IMR-90 (cell line): Measurements from ENCODE around the gene GNB1L. TPM values are rescaled to one million over a fixed set of nuclear protein-coding genes. Genes with fewer than 3 reads are reported as not detected.
A peak's percentile ranks its signal among the peaks of the same experiment; 100 is the strongest.

Experiments used
- ATAC-seq: fragments of 200-7000 bp; cut with Tn5 transposase; 2 replicates; pipeline ENCODE4 v1.9.1; 2020; ENCODE audit warnings: low read depth, mild to moderate bottlenecking, moderate library complexity
- BruUV-seq: library from RNA; stranded (reverse); fragments of 400-500 nt; replicated peaks from 2 replicates; lab custom pipeline; 2021; lab: Mats Ljungman, UMichigan
- CTCF ChIA-PET: fragments of 300-600 bp; formaldehyde crosslinking; extraction: SDS; loops from one replicate; lab custom pipeline; 2021; ENCODE audit warnings: antibody characterized with exemption; lab: Yijun Ruan, JAX
- POLR2A ChIA-PET: fragments of 300-600 bp; sonication (Branson Sonifier 250); formaldehyde crosslinking; loops from one replicate; lab custom pipeline; 2022; ENCODE audit warnings: antibody characterized with exemption; ENCODE audit not compliant: unreplicated experiment; lab: Charles Lee
- DNase-seq: peaks from one replicate; pipeline ENCODE4 v3.0.0; 2013
- H2AFZ ChIP-seq: replicated peaks from 2 replicates; pipeline ENCODE3; 2013; ENCODE audit warnings: low read length, mild to moderate bottlenecking; ENCODE audit not compliant: poor library complexity
- H2AK5ac ChIP-seq: 2 replicates; pipeline ENCODE4 v1.6.1; 2013; ENCODE audit warnings: low read depth, low read length, inconsistent platforms
- H2AK9ac ChIP-seq: replicated peaks from 2 replicates; pipeline ENCODE3; 2013; ENCODE audit warnings: mild to moderate bottlenecking, low read depth, low read length, moderate library complexity; ENCODE audit not compliant: poor library complexity
- H2BK120ac ChIP-seq: 2 replicates; pipeline ENCODE4 v1.6.1; 2013; ENCODE audit warnings: low read depth, low read length, inconsistent platforms
- H2BK15ac ChIP-seq: 3 replicates; pipeline ENCODE4 v1.6.1; 2013; ENCODE audit warnings: low read depth, low read length, inconsistent platforms
- H2BK20ac ChIP-seq: 2 replicates; pipeline ENCODE4 v1.6.1; 2013; ENCODE audit warnings: low read depth, mild to moderate bottlenecking, inconsistent platforms, low read length, moderate library complexity
- H2BK5ac ChIP-seq: 2 replicates; pipeline ENCODE4 v1.6.1; 2013; ENCODE audit warnings: mild to moderate bottlenecking, low read depth, low read length, inconsistent platforms; ENCODE audit not compliant: poor library complexity, severe bottlenecking
- H3K14ac ChIP-seq: replicated peaks from 2 replicates; pipeline ENCODE4 v1.6.1; 2013; ENCODE audit warnings: low read depth, low read length, inconsistent platforms
- H3K18ac ChIP-seq: 2 replicates; pipeline ENCODE4 v1.6.1; 2013; ENCODE audit warnings: low read depth, low read length, control low read depth
- H3K23ac ChIP-seq: 2 replicates; pipeline ENCODE4 v1.6.1; 2013; ENCODE audit warnings: low read depth, low read length, inconsistent platforms
- H3K27ac ChIP-seq: 2 replicates; pipeline ENCODE4 v1.5.1; 2013; ENCODE audit warnings: mild to moderate bottlenecking, control low read depth, low read length; ENCODE audit not compliant: insufficient read depth
- H3K27me3 ChIP-seq: 2 replicates; pipeline ENCODE4 v1.6.1; 2013; ENCODE audit warnings: low read length; ENCODE audit not compliant: control insufficient read depth, insufficient read depth
- H3K36me3 ChIP-seq: 2 replicates; pipeline ENCODE4 v1.6.1; 2013; ENCODE audit warnings: low read length, mixed read lengths; ENCODE audit not compliant: control insufficient read depth, insufficient read depth
- H3K4ac ChIP-seq: 2 replicates; pipeline ENCODE4 v1.6.1; 2013; ENCODE audit warnings: low read depth, low read length, inconsistent platforms
- H3K4me1 ChIP-seq: 2 replicates; pipeline ENCODE4 v1.6.1; 2013; ENCODE audit warnings: low read length, mixed read lengths; ENCODE audit not compliant: control insufficient read depth, insufficient read depth
- H3K4me2 ChIP-seq: 2 replicates; pipeline ENCODE4 v1.6.1; 2013; ENCODE audit warnings: low read depth, mild to moderate bottlenecking, control low read depth, low read length, moderate library complexity
- H3K4me3 ChIP-seq: 2 replicates; pipeline ENCODE4 v1.5.1; 2013; ENCODE audit warnings: low read depth, mild to moderate bottlenecking, control low read depth, low read length, moderate library complexity; ENCODE audit not compliant: insufficient read depth
- H3K56ac ChIP-seq: 2 replicates; pipeline ENCODE4 v1.6.1; 2013; ENCODE audit warnings: low read length, inconsistent platforms; ENCODE audit not compliant: insufficient read depth; ENCODE audit errors: extremely low read depth
- H3K79me1 ChIP-seq, 2 experiments: 2 replicates each; pipeline ENCODE4 v1.6.1; 2013; ENCODE audit warnings: low read length in 2 of 2, inconsistent platforms in 1 of 2, low read depth in 1 of 2
- H3K9ac ChIP-seq: 2 replicates; pipeline ENCODE4 v1.6.1; 2013; ENCODE audit warnings: low read depth, low read length, control low read depth
- H3K9me1 ChIP-seq: 2 replicates; pipeline ENCODE4 v1.6.1; 2013; ENCODE audit warnings: low read length, inconsistent platforms; ENCODE audit not compliant: insufficient read depth
- H3K9me3 ChIP-seq: 2 replicates; pipeline ENCODE4 v1.6.1; 2013; ENCODE audit warnings: low read length; ENCODE audit not compliant: control insufficient read depth, insufficient read depth
- H4K20me1 ChIP-seq: 2 replicates; pipeline ENCODE4 v1.6.1; 2013; ENCODE audit warnings: low read length, inconsistent platforms; ENCODE audit not compliant: insufficient read depth
- H4K5ac ChIP-seq: 2 replicates; pipeline ENCODE4 v1.6.1; 2013; ENCODE audit warnings: mild to moderate bottlenecking, low read depth, low read length, control low read depth
- H4K8ac ChIP-seq, 2 experiments: 2 replicates each; pipeline ENCODE4 v1.6.1; 2013; ENCODE audit warnings: low read depth in 2 of 2, low read length in 2 of 2, control low read depth in 1 of 2, inconsistent platforms in 1 of 2
- H4K91ac ChIP-seq: 2 replicates; pipeline ENCODE4 v1.6.1; 2013; ENCODE audit warnings: low read depth, low read length, inconsistent platforms; ENCODE audit not compliant: insufficient read depth
- MAZ ChIP-seq: IDR thresholded peaks from 2 replicates; pipeline ENCODE4 v1.6.1; 2012; ENCODE audit warnings: low read depth, mild to moderate bottlenecking, low read length, improper control_type of control experiment, moderate library complexity, borderline replicate concordance
- WGBS, 2 experiments: methylation state at CpG; one replicate each; pipeline versions ENCODE4 v1.1.5 to v1.1.7; 2013; ENCODE audit warnings: missing lambda C conversion rate in 2 of 2; ENCODE audit not compliant: insufficient read length in 1 of 2; ENCODE audit errors: extremely low coverage in 2 of 2; 5-methylcytosine and 5-hydroxymethylcytosine counted together
- dilution Hi-C: fragments of 300-500 bp; cut with HindIII; formaldehyde crosslinking; loops from one replicate; pipeline ENCODE4 v1.14.3; 2018; ENCODE audit warnings: low sequenced_read_pairs; ENCODE audit not compliant: unreplicated experiment
- in situ Hi-C: fragments of 300-500 bp; cut with MboI; formaldehyde crosslinking; loops from 3 replicates; pipeline ENCODE4 v1.14.3; 2019; ENCODE audit warnings: low sequenced_read_pairs, inconsistent platforms, mixed read lengths
- intact Hi-C: fragments of 100-400 bp; cut with micrococcal nuclease; formaldehyde crosslinking; loops from 2 replicates; pipeline ENCODE4 v1.10.0; 2022
- polyA plus RNA-seq, 3 experiments: library from polyadenylated mRNA; depleted of rRNA; stranded (reverse); fragments of >200 nt; gene quantifications; 2 replicates each; pipeline ENCODE4 v1.2.3, GENCODE V29; 2012; ENCODE audit warnings: low replicate concordance in 1 of 3
- total RNA-seq: library from RNA; depleted of rRNA; stranded (reverse); fragments of >200 nt; gene quantifications from 2 replicates; pipeline ENCODE4 v1.2.3, GENCODE V29; 2012

The GNB1L gene
- total and polyA plus RNA-seq, 2 of the 4 experiments (the other 2 are of a cell fraction), result 2.5 to 4.4 TPM

GRCh38 chr22:19868773-19869471, 14.2 kb upstream of the GNB1L start:
- H3K4ac ChIP-seq, result no peak overlapping the region
- POLR2A ChIA-PET, result no interaction called here
- H2BK20ac ChIP-seq, result no peak overlapping the region
- H2BK15ac ChIP-seq, result no peak overlapping the region
- no peaks in the 10 kb centered on the region for H4K20me1 ChIP-seq
- H2BK5ac ChIP-seq, result no peak overlapping the region
- 0 out of 2 replicates have a peak overlapping the region, but pooled peaks have one; percentile 30 for H2AK5ac ChIP-seq
- no peaks in the 10 kb centered on the region for H3K27me3 ChIP-seq
- 86% methylated on average over 11 of the region's 23 CpGs; no CpG with 5 or more reads in 1 of the 2 experiments for WGBS, 2 experiments
- DNase-seq (no peak), ATAC-seq (no peak)
- TF ChIP-seq MAZ, result no peak
- H3K36me3 ChIP-seq, result peaks cover 1% of the 10 kb centered on the region; the same call in 1 of the 2 replicates
- intact Hi-C loops (no loop called here), dilution Hi-C loops (no loop called here), in situ Hi-C loops (no loop called here)
- no peak overlapping the region for H3K14ac ChIP-seq
- H2BK120ac ChIP-seq, result no peak overlapping the region
- no peak overlapping the region for H3K9ac ChIP-seq
- H2AFZ ChIP-seq, result peak overlapping the region; percentile 43
- H3K4me1 ChIP-seq, result no peaks in the 10 kb centered on the region
- no peak overlapping the region for H3K27ac ChIP-seq
- H3K9me3 ChIP-seq, result no peaks in the 10 kb centered on the region
- no peak overlapping the region for H3K4me2 ChIP-seq
- H3K9me1 ChIP-seq, result 0 out of 2 replicates have a peak, but pooled peaks cover 2% of the 10 kb centered on the region
- H4K91ac ChIP-seq, result no peak overlapping the region
- H2AK9ac ChIP-seq, result peak overlapping the region; percentile 17
- H3K18ac ChIP-seq, result no peak overlapping the region
- no peak overlapping the region for H4K5ac ChIP-seq
- H3K4me3 ChIP-seq, result no peak overlapping the region
- no peak overlapping the region for H3K56ac ChIP-seq
- no peak overlapping the region for H4K8ac ChIP-seq
- no peaks in the 10 kb centered on the region for H3K79me1 ChIP-seq
- CTCF ChIA-PET, result no interaction called here
- H3K23ac ChIP-seq, result no peak overlapping the region
- no TSS peak for BruUV-seq
